ENCODE measurements around the gene MAP3K19. TPM values are rescaled to one million over a fixed set of nuclear protein-coding genes. Genes with fewer than 3 reads are reported as not detected.

MAP3K19 gene
- total RNA-seq, 2 donors from 2014 or later = not detected

- 90 to 98% methylated on average over 4 of the region's 4 CpGs for WGBS, 2 experiments (ENCODE audit: insufficient coverage in 1 of 2, insufficient read length in 1 of 2)
- Mint-ChIP-seq H3K27ac (no peak overlapping the region), H3K4me3 (no peak overlapping the region), H3K36me3 (ENCODE audit: low read depth) (peaks cover 43% of the 10 kb centered on the region), H3K27me3 (ENCODE audit: insufficient read depth) (no peaks in the 10 kb centered on the region), H3K4me1 (peaks cover 4% of the 10 kb centered on the region), H3K9me3 (no peaks in the 10 kb centered on the region)
- Histone ChIP-seq H3K4me1 (ENCODE audit: control insufficient read depth, insufficient read depth, low read length) (no peaks in the 10 kb centered on the region), H3K9ac (ENCODE audit: extremely low read depth, low read length, poor library complexity, severe bottlenecking) (no peak overlapping the region), H3K4me3 (ENCODE audit: low read length) (no peak overlapping the region), H3K27me3 (ENCODE audit: control insufficient read depth, insufficient read depth, low read length, poor library complexity, severe bottlenecking) (no peaks in the 10 kb centered on the region), H3K9me3 (ENCODE audit: control insufficient read depth, low read length) (peaks cover 4% of the 10 kb centered on the region), H3K27ac (ENCODE audit: low read depth, low read length) (no peak overlapping the region), H3K36me3 (ENCODE audit: control insufficient read depth, insufficient read depth, low read length) (peaks cover 75% of the 10 kb centered on the region)
- no peak for DNase-seq
- TF ChIP-seq CTCF (conservative IDR thresholded peaks at IDR 0.05) = no peak
These were observed 110.6 kb downstream of the MAP3K19 start for GRCh38 chr2:134936691-134937090.

GRCh38 chr2:134934641-134935040 is 112.6 kb downstream of the MAP3K19 start:
- 90 to 100% methylated on average over 1 of the region's 1 CpG for WGBS, 2 experiments (ENCODE audit: insufficient coverage in 1 of 2, insufficient read length in 1 of 2)
- H3K27ac ChIP-seq (ENCODE audit: low read depth, low read length) = no peak overlapping the region
- H3K9ac ChIP-seq (ENCODE audit: extremely low read depth, low read length, poor library complexity, severe bottlenecking) = no peak overlapping the region
- H3K4me3 ChIP-seq (ENCODE audit: low read length) = no peak overlapping the region
- H3K36me3 ChIP-seq (ENCODE audit: control insufficient read depth, insufficient read depth, low read length) = peaks cover 65% of the 10 kb centered on the region
- H3K4me1 ChIP-seq (ENCODE audit: control insufficient read depth, insufficient read depth, low read length) = no peaks in the 10 kb centered on the region
- Mint-ChIP-seq H3K9me3 (no peaks in the 10 kb centered on the region), H3K27me3 (ENCODE audit: insufficient read depth) (no peaks in the 10 kb centered on the region), H3K36me3 (ENCODE audit: low read depth) (peaks cover 34% of the 10 kb centered on the region), H3K27ac (peak overlapping the region; percentile 8), H3K4me1 (peaks cover 4% of the 10 kb centered on the region), H3K4me3 (no peak overlapping the region)
- H3K9me3 ChIP-seq (ENCODE audit: control insufficient read depth, low read length) = peaks cover 4% of the 10 kb centered on the region
- no peak for DNase-seq
- H3K27me3 ChIP-seq (ENCODE audit: control insufficient read depth, insufficient read depth, low read length, poor library complexity, severe bottlenecking) = no peaks in the 10 kb centered on the region
- no peak for TF ChIP-seq CTCF (conservative IDR thresholded peaks at IDR 0.05)

- peaks cover 31% of the 10 kb centered on the region for H3K36me3 Mint-ChIP-seq (ENCODE audit: low read depth)
- no peak for DNase-seq
- H3K9me3 Mint-ChIP-seq = no peaks in the 10 kb centered on the region
- Histone ChIP-seq H3K4me3 (ENCODE audit: low read length) (no peak overlapping the region), H3K36me3 (ENCODE audit: control insufficient read depth, insufficient read depth, low read length) (peaks cover 61% of the 10 kb centered on the region), H3K9ac (ENCODE audit: extremely low read depth, low read length, poor library complexity, severe bottlenecking) (no peak overlapping the region), H3K9me3 (ENCODE audit: control insufficient read depth, low read length) (peaks cover 4% of the 10 kb centered on the region), H3K27me3 (ENCODE audit: control insufficient read depth, insufficient read depth, low read length, poor library complexity, severe bottlenecking) (no peaks in the 10 kb centered on the region), H3K4me1 (ENCODE audit: control insufficient read depth, insufficient read depth, low read length) (no peaks in the 10 kb centered on the region), H3K27ac (ENCODE audit: low read depth, low read length) (no peak overlapping the region)
- H3K27me3 Mint-ChIP-seq (ENCODE audit: insufficient read depth) = no peaks in the 10 kb centered on the region
- no peak for TF ChIP-seq CTCF (conservative IDR thresholded peaks at IDR 0.05)
- H3K4me3 Mint-ChIP-seq = no peak overlapping the region
- 92 to 100% methylated on average over 2 of the region's 2 CpGs for WGBS, 2 experiments (ENCODE audit: insufficient coverage in 1 of 2, insufficient read length in 1 of 2)
- H3K27ac Mint-ChIP-seq = peak overlapping the region; percentile 33
- peaks cover 4% of the 10 kb centered on the region for H3K4me1 Mint-ChIP-seq
These were observed 113.1 kb downstream of the MAP3K19 start for GRCh38 chr2:134934150-134934549.

Measured in endodermal cell (in vitro differentiated cells).